Lower lobe of right lung (tissue), 2 donors: ENCODE measurements around the gene UBR3. TPM values are rescaled to one million over a fixed set of nuclear protein-coding genes. Genes with fewer than 3 reads are reported as not detected.

Source experiments
- ATAC-seq, 2 donors: fragments of 200-7000 bp; cut with Tn5 transposase; one replicate each; pipeline ENCODE4 v1.9.1; 2020 to 2022; ENCODE audit warnings: mild to moderate bottlenecking in 2 of 2, moderate library complexity in 2 of 2
- DNase-seq: peaks from one replicate; pipeline ENCODE4 v3.0.0-alpha.2; 2020
- H3K27ac ChIP-seq: fragments of 200-600 bp; one replicate; pipeline ENCODE4 v1.8.0; 2022
- H3K27me3 ChIP-seq: fragments of 200-600 bp; one replicate; pipeline ENCODE4 v1.8.0; 2022; ENCODE audit warnings: low read depth
- H3K36me3 ChIP-seq: fragments of 200-600 bp; one replicate; pipeline ENCODE4 v1.8.0; 2022; ENCODE audit warnings: mild to moderate bottlenecking
- H3K4me1 ChIP-seq: fragments of 200-600 bp; one replicate; pipeline ENCODE4 v1.8.0; 2022
- H3K4me3 ChIP-seq: fragments of 200-600 bp; one replicate; pipeline ENCODE4 v1.8.0; 2022; ENCODE audit warnings: mild to moderate bottlenecking
- H3K9me3 ChIP-seq: fragments of 200-600 bp; one replicate; pipeline ENCODE4 v1.8.0; 2022
- CTCF ChIP-seq: fragments of 200-600 bp; IDR thresholded peaks from one replicate; pipeline ENCODE4 v1.8.0; 2022; ENCODE audit warnings: antibody characterized with exemption, mild to moderate bottlenecking
- intact Hi-C: fragments of 100-400 bp; cut with DNase I; formaldehyde crosslinking; loops from one replicate; pipeline ENCODE4 v1.11.0; 2022
- total RNA-seq: library from RNA; stranded (reverse); fragmentation: NEBNext Ultra II Directional; extraction: Animal tissue kit (Norgen Biotek cat#: 25700); gene quantifications from one replicate; pipeline ENCODE4 v1.2.1, GENCODE V29; 2021
- donor health status: DM: no; HTN: yes; CAD: no; lungs with severe emphysema.

The UBR3 gene
- total RNA-seq, 1 donor from 2014 or later: 46.7 TPM

DNA sequence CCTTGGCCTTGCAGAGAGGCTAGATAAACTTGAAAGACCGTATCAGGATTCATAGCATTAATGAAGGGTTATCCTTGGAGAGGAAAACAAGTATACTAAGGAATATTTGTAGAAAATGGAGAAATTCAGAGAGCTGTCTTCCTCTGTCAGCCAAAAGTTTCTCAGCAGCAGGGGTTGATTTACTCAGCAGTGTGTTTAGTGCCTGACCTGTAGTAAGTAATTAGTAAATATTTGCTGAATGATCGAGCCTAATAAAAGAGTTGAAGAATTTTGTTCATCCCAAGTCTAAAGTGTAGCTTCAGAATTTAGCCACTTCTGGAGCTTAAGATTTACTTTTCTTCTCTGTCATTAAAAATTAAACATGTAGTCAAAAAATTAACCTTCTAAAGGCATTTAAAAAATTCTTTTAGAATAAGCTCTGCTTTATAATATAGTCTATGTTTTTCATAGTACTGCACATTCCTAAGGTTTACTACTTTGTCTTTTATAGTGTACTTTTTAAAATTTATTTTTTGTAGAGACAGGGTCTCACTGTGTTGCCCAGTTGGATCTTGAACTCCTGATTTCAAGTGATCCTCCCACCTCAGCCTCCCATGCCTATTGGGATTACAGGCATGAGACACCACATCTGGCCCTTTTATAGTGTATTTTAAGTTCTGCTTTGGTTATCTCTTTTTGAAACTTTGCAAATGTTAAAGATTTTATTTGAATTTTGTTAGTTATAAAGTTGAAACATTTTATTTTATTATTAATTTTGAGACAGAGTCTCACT, 212.3 kb downstream of the UBR3 start:
- Histone ChIP-seq H3K4me1 (no peaks in the 10 kb centered on the region), H3K9me3 (no peaks in the 10 kb centered on the region), H3K27me3 (no peaks in the 10 kb centered on the region), H3K27ac (no peak overlapping the region), H3K4me3 (no peak overlapping the region), H3K36me3 (peaks cover 16% of the 10 kb centered on the region)
- no peak for TF ChIP-seq CTCF
- intact Hi-C loops: no loop called here
- ATAC-seq (no peak), DNase-seq (no peak)

- Histone ChIP-seq H3K9me3 (no peaks in the 10 kb centered on the region), H3K36me3 (peaks cover 16% of the 10 kb centered on the region), H3K27ac (no peak overlapping the region), H3K27me3 (no peaks in the 10 kb centered on the region), H3K4me3 (no peak overlapping the region), H3K4me1 (no peaks in the 10 kb centered on the region)
- intact Hi-C loops: no loop called here
- ATAC-seq (no peak), DNase-seq (no peak)
- TF ChIP-seq CTCF: no peak
Observed at GRCh38 chr2:170044751-170045478, 217.7 kb downstream of the UBR3 start.

DNA sequence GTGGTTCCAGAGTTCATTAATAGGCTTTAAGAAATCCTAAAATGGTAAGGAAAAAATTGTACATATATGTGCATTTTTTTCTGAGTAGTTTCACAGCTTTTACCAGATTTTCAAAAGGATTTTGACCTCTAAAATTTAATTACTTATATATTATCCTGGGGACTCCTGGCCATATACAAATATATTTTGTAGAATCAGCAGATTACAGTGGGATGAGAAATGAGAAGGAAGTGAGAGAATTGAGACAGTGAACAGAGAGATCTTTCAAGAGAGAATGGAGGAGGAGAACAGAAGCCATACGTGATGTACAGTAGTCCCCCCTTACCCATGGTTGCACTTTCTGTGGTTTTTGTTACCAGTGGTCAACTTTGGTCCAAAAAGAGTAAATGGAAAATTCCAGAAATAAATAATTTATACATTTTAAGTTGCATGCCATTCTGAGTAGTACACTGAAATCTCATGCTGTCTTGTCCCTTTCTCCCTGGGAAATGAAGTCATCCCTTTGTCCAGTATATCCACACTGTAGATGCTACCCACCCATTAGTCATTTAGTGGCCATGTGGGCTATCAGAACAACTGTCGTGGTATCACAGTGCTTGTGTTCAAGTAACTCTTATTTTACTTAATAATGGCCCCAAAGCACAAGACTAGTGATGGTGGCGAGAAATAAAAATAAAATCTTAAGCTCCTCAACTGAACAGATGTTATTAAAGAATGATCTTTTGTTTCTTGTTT, 220.2 kb downstream of the UBR3 start:
- no peak overlapping the region for H3K4me3 ChIP-seq
- H3K9me3 ChIP-seq: no peaks in the 10 kb centered on the region
- no peaks in the 10 kb centered on the region for H3K4me1 ChIP-seq
- no peak for TF ChIP-seq CTCF
- DNase-seq (no peak), ATAC-seq (no peak)
- no peaks in the 10 kb centered on the region for H3K27me3 ChIP-seq
- H3K36me3 ChIP-seq: peaks cover 7% of the 10 kb centered on the region
- intact Hi-C loops: no loop called here
- H3K27ac ChIP-seq: no peak overlapping the region

DNA sequence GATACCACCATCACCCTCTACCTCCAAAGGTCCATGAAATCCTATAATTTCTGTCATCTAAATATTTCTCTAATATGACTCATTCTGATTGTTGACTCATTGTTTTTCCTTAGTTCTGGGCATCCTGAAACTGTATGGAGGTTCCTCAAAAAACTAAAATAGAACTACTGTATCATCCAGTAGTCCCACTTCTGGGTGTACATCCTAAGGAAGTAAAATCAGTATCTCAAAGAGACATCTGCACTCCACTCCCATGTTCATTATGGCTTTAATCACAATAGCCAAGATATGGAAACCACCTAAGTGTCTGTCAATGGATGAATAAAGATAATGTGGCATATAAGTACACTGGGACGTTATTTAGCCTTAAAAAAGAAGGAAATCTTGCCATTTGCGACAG, 224.9 kb downstream of the UBR3 start:
- no peak for TF ChIP-seq CTCF

GRCh38 chr2:170054997-170055396, 227.7 kb downstream of the UBR3 start:
- H3K4me1 ChIP-seq: no peaks in the 10 kb centered on the region
- no peak for ATAC-seq

More for the DNA sequence above, 224.9 kb downstream of the UBR3 start:
- H3K4me1 ChIP-seq: no peaks in the 10 kb centered on the region
- ATAC-seq (no peak), DNase-seq (no peak)
- H3K9me3 ChIP-seq: no peaks in the 10 kb centered on the region
- H3K27me3 ChIP-seq: no peaks in the 10 kb centered on the region
- H3K36me3 ChIP-seq: peaks cover 25% of the 10 kb centered on the region
- intact Hi-C loops: no loop called here
- H3K4me3 ChIP-seq: no peak overlapping the region
- no peak overlapping the region for H3K27ac ChIP-seq

More at GRCh38 chr2:170054997-170055396, 227.7 kb downstream of the UBR3 start:
- no peak for TF ChIP-seq CTCF
- no peaks in the 10 kb centered on the region for H3K27me3 ChIP-seq
- H3K36me3 ChIP-seq: peaks cover 40% of the 10 kb centered on the region
- H3K4me3 ChIP-seq: no peak overlapping the region
- no peak overlapping the region for H3K27ac ChIP-seq
- no peaks in the 10 kb centered on the region for H3K9me3 ChIP-seq
- no peak for DNase-seq
- intact Hi-C loops: no loop called here
